NCI-H524 treated with DMSO at 0.1 percent for 48 hours (cell line): ENCODE results near the gene IKZF3.
"Not testable (repeated sequence)": the region's sequence is repeated elsewhere in the genome, so short reads cannot be mapped to it uniquely, and the experiment has no call there.

Experiments used
- DNase-seq: peaks from one replicate; lab custom pipeline; 2025; lab: John Stamatoyannopoulos, UW

Gene IKZF3

DNA sequence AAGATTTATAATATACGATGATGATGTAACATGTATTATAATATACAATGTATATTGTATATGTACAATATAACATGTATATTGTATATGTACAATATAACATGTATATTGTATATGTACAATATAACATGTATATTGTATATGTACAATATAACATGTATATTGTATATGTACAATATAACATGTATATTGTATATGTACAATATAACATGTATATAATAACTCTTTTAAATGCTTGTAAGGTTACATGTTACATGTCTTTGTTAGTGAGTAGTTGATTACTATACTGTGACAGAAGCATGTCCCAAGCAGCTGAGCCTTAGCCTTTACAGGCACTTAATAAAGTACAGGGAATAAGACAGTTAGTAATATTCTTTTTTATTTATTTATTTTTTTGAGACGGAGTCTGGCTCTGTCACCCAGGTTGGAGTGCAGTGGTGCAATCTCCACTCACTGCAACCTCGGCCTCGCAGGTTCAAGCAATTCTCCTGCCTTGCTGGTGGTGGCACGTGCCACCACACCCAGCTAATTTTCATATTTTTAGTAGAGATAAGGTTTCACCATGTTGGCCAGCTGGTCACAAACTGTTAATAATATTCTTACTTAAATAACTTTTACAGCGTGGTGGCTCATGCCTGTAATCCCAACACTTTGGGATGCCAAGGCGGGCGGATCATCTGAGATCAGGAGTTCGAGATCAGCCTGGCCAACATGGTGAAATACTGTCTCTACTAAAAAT is 8.0 kb downstream of the IKZF3 start:
- DNase-seq = not testable (repeated sequence)

DNA sequence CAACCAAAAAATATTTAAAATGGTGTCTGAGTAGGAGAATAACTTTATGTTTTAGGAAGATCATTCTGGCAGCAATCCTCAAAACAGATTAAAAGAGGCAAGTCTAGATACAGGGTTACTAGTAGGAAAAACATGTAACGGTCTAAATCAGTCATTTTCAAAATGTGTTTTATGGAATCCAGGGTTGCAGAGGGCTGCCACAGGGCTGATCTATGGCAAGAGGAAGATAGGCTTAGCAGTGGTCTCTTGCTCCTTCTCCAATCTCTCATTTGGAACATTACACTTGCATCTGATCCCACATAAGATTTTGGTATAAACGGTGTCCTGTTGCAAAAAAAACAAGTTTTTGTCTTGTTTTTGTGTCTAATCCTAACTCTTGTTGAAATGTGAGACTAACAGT is 9.2 kb downstream of the IKZF3 start:
- no peak for DNase-seq

DNA sequence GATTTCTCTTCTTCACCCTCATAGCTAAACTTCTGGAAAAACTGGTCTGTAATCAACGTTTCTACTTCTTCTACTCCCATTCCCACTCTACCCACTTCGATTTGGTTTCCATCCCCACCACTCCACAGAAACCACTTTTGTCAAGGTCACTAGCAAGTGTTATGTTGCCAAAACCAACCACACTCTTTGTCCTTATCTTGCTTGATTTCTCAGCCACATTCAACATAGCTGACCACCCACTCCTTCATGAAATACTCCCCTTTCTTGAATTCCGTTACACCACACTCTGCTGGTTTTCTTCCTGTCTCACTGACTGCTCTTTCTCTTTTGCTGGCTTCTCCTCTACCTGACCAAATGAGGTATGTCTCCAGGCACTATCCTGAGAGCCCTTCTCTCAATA is 11.9 kb downstream of the IKZF3 start:
- DNase-seq = no peak

DNA sequence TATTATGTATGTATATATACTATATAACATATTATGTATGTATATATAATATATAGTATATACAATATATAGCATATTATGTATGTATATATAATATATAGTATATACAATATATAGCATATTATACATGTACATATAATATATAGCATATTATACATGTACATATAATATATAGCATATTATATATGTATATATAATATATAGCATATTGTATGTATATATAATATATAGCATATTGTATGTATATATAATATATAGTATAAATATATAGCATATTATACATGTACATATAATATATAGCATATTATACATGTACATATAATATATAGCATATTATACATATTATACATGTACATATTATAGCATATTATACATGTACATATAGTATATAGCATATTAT is 13.9 kb downstream of the IKZF3 start:
- not testable (repeated sequence) for DNase-seq

DNA sequence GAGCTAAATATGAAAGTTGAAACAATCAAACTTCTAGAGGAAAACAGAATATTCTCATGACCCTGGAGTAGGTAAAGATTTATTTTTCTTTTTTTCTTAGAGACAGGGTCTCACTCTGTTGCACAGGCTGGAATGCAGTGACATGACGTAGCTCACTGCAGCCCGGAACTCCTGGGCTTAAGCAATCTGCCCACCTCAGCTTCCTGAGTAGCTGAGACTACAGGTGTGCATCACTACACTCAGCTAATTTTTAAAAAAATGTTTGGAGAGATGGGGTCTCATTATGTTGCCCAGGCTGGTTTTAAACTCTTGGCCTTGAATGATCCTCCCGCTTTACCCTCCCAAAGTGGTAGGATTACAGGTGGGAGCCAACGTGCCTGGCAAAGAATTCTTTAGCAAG is 15.5 kb downstream of the IKZF3 start:
- DNase-seq = no peak

DNA sequence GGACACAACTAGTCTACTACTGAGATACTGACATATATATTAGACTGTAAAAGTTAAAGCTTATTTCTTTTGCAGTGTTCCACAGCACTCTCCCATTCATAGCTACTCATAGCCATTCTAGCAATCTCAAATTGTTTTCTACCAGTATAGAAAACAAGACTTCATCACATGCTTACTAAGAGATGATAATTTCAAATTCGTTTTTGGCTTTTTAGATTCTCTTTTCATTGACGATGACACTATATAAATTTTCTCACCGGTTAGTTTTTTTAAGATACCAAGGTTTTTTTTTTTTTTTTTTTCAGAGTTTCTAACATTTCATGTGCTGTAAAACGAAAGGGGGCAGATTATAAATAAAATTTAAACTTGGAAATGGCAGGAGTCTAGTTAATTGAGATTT is 17.9 kb downstream of the IKZF3 start:
- no peak for DNase-seq

DNA sequence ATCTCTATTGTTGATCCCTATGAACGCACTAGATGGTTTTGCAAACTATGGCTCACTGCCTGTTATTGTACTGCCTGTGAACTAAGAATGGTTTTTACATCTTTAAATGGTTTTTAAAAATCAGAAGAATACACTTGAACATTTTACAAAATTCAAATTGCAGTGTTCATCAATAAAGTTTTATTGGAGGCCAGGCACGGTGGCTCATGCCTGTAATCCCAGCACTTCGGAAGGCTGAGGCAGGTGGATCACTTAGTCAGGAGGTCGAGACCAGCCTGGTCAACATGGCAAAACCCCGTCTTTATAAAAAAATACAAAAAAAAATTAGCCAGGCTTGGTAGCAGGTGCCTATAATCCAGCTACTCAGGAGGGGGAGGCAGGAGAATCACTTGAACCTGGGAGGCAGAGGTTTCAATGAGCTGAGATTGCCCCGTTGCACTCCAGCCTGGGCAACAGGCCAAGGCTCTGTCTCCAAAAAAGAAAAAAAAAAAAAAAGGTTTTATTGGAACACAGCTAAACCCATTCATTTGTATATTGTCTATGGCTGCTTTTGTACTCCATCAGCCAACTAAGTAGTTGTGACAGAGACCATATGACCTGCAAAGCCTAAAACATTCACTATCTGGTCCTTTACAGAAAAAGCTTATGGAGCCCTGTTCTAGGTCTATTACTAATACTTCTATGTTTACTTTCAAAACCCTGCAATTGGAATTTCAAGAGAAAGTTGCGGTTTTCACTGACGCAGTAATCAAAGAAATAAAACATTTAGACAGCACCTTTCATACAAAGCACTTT is 18.9 kb downstream of the IKZF3 start:
- DNase-seq = no peak

DNA sequence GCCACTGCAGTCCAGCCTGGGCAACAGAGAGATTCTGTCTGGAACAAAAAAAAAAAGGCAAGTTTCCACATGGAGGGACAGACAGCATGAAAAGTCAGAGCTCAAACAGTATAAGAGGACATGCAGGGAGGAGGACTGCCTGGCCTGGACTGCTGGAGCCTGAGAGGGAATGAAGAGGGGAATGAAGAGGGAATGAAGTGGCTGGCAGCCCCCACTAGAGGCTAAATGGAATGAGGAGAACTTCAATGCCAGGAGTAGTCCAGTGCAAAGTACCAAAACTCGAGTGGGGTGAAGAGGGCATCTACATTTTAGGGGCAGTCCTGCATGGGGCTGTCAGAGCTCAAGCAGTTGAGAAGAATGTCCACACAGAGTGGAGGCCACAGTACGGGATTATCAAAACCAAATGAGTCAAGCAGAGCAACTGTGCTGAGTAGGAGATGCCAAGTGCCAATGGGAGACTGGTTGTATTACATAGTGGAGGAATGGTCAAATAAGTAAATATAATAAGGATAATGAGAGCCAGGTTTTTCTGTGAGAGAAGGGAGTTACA is 22.9 kb downstream of the IKZF3 start:
- no peak for DNase-seq

DNA sequence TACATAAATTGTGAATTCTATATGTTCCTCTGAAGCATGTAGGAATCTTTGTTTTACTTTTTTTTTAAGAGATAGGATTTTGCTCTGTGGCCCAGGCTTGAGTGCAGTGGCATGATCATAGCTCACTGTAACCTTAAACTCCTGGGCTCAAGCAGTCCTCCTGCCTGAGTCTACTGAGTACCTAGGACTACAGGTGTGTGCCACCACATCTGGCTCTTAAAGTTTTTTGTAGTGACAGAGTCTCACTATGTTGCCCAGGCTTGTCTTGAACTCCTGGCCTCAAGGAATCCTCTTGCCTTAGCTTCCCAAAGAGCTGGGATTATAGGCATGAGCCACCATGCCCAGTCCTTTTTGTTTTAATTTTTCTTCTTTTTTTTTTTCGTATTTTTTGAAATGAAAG is 25.3 kb downstream of the IKZF3 start:
- DNase-seq = no peak

DNA sequence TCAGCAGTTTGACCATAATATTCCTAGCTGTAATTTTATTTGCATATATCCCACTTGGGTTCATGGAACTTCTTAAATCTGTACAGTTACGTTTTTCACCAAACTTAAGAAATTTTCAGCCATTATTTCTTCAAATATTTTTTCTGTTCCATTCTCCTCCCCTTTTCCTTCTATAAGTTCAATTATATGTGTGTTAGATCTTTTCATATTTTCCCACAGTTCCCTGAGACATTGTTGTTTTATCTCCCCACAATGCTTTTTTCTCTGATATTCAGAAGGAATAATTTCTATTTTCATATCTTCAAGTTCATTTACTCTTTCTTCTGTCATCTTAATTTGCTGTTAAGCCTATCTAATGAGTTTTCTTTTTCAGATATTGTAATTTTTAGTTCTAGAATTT is 26.1 kb downstream of the IKZF3 start:
- no peak for DNase-seq

DNA sequence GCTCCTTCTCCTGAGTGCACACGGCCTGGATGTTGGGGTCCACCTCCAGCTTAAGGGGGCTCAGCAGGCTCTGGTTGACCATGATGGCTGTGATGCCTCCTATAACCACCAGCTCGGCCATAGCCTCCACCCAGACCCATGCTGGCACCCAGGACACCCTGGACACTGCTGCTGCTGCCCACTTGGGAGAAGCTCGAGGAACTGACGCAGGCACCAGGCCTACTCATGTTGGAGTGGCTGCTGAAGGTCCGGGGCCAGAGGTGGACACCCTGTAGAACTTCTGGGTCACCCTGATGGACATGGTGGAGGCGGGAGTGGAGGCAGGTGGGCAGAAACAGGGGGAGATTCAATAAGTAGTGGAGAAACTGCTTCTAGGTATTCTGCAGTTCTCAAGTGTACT is 28.0 kb downstream of the IKZF3 start:
- DNase-seq = no peak

DNA sequence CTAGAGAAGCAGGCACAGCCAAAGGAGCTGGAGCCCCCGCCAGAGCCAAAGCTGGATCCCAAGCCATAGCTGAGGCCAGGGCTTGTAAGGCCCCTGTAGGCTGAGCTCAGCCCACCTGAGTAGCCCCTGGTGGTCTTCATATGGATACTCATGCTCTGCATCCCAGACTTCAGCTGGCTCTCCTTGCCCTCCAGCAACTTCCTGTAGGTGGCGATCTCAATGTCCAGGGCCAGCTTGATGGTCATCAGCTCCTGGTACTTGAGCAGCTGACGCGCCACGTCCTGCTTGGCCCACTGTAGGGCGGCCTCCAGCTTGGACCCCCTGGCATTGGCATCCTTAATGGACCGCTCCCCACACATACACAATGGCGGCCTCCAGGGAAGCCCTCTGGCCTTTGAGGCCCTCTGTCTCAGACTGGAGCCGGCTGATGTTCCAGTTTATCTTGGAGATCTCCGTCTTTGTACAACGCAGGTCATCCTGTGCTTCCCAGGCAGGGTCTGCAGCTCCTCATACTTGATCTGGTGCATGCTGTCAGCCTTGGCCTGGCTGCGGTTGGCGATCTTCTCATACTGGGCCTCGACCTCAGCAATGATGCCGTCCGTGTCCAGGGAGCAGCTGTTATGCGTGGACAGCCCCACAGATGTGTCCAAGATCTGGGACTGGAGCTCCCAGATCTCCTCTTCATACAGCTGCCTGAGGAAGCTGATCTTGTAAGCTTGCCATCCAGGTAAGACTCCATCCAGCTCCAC is 28.9 kb downstream of the IKZF3 start:
- DNase-seq = no peak

DNA sequence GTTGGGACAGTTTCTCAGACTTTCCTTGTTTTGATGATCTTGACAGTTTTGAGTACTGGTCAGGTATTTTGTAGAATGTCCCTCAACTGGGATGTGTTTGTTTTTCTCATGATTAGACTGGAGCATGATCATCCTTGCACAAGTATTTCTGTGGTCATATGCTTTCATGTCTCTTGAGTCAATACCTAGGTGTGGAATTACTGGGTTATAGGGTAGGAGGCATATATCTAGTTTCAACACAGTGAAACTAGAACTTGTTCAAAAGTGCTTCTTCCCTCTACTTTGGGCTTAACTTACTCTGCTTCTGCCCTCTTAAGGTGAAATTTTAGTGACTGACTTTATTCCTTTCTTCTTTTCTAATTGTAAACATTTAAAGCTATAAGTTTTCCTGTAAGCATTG is 30.1 kb downstream of the IKZF3 start:
- DNase-seq = no peak

DNA sequence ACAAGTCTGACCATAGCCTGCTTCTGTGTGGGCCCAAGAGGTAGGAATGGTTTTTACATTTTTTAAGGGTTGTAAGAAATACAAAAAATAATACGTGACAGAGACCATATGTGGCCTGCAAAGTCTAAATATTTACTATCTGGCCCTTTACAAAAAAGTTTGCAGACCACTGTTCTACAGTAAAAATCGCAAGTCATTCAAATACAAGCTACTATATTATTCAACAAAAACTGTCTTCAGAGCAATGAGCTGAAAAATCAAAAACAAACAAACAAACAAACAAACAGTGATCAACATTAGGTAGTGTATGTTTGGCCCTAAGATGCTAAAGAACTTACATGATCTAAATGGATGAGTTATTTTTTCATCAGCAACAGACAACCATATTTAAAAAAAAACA is 32.5 kb downstream of the IKZF3 start:
- no peak for DNase-seq

DNA sequence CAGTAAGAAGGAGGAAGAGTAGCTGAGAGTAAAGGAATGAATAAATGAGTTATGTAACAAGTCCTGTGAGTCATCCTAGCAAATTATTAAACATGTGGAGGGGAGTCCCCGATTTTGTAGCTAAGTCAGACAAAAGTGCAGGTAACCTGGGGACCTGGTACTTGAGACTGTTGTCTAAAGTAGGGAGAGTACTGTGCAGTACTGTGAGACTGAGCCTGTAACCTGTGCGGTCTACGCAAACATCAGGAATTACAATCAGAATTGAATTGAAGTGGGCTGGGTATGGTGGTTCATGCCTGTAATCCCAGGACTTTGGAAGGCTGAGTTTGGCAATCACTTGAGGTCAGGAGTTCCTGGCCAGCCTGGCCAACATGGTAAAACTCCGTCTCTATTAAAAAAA is 35.7 kb downstream of the IKZF3 start:
- DNase-seq = no peak

DNA sequence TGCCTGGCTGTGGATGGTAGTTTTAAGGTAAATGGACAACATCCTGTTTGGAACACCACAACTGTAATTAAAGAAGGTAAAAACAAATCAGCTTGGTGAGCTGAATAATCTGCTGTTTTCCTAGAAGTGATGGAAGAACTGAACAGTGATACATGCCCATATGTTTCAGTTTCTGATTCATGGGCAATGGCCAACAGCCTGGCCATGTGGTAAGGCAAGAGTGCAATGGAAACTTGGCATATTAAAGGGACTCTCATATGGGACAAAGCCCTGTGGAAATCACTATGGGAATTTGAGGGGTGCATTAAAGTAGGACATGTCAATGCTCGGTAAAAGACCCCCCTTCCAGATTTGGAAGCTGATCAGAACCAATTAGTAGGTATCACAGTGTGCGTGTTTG is 37.8 kb downstream of the IKZF3 start:
- DNase-seq = no peak

DNA sequence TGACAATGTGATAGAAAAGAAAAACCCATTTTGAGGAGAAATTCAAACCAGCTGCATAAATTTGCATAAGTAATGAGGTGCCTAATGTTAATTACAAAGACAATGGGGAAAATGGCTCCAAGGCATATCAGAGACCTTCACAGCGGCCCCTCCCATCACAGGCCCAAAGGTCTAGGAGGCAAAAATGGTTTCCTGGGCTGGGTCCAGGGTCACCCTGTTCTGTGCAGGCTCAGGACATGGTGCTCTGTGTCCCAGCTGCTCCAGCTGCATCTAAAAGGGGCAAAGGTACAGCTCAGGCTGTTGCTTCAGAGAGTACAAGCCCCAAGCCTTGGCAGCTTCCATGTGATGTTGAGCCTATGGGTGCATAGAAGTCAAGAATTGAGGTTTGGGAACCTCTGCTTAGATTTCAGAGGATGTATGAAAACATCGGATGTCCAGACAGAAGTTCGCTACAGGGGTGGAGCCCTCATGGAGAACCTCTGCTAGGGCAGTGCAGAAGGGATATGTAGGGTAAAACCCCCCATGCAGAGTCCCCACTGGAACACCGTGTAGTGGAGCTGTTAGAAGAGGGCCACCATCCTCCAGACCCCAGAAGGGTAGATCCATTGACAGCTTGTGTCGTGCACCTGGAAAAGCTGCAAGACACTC is 40.6 kb downstream of the IKZF3 start:
- no peak for DNase-seq

DNA sequence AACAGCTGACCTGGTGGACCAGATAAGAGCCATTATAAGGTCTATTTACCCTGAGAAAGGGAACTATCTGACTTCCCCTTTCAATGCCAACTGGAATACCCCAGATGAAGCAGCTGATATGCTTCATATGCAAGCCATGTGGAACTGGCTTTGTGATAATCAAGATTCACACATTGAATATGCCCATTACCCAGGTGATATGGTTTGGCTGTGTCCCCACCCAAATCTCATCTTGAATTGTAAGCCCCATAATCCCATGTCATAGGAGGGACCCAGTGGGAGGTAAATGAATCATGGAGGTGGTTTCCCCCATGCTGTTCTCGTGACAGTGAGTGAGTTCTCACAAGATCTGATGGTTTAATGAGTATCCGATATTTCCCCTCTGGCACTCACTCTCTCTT is 42.1 kb downstream of the IKZF3 start:
- no peak for DNase-seq

DNA sequence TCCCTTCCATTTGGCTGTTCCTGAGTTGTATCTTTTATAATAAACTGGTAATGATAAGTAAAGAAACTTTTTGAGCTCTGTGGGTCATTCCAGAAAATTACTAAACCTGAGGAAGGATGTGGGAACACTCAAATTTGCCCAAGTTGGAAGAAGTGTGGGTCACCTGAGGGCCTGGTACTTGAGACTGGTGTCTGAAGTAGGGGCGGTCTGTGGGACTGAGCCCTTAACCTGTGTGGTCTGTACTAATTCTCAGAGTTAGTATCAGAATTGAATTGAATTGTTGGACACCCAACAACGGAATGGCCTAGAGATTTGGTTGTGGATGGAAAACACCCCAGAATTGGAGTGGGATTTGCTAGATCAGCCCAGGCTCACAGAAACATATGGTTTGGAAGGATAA is 43.1 kb downstream of the IKZF3 start:
- no peak for DNase-seq

DNA sequence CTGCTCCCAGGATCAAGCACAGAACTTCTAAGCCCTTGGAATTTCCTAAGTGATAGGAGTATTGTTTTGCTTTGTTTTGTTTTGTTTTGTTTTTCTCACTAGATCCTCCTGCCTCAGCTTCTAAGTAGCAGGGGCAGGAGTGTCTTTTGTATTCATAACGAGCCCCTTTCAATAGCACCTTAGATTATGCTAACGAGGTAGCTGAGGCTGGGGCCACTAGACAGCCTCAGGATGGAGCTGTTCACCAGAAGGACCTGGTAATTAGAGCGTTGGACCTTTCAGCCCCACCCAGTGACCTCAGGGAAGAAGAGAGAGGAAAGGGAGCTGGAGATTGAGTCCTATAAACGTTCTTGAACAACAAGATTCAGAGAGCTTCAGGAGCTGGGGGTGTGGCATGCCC is 43.6 kb downstream of the IKZF3 start:
- DNase-seq = no peak

DNA sequence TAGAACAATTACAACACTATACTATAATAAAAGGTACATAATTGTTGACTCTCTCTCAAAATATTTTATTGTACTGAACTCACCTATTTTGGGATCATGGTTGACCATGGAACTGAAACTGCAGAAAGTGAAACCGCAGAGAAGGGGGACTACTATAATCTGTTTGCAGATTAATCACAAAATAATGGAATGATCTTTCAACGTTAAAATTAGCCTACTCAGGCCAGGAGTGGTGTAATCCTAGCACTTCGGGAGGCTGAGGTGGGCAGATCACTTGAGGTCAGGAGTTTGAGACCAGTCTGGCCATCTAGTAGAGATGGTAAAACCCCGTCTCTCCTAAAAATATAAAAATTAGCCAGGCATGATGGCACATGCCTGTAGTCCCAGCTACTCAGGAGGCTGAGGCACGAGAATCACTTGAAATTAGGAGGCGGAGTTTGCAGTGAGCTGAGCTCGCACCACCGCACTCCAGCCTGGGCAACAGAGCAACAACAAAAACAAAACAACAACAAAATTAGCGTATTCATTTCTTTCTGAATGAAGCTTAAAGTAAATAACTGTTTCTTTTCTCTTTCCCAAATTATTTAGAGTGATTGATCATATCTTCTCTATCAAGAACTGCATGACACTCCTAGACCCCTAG is 45.6 kb downstream of the IKZF3 start:
- no peak for DNase-seq

DNA sequence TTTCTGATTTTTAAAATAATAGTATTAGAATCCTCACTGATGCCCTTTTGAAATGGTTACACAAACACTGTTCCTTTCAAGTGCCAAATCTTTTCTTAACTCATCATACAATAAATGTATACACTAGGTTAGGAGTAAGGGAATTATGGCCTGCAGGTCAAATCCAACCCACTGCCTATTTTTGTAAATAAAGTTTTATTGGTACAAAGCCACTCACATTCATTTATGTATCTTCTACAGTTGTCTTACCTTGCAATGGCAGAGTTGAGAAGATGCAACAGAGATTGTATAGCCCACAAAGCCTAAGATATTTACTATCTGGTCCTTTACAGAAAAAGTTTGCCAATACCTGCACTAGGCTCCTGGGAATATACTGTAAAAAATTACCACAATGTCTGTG is 47.8 kb downstream of the IKZF3 start:
- DNase-seq = no peak
